ENCODE results near the gene NKD1. TPM values are rescaled to one million over a fixed set of nuclear protein-coding genes. Genes with fewer than 3 reads are reported as not detected.
A peak's percentile ranks its signal among the peaks of the same experiment; 100 is the strongest.

NKD1 gene
- total and polyA plus RNA-seq, 2 of the 8 experiments (the other 6 are each of a cell fraction or from before 2014, with no cell fraction given) = 0.70 to 4.5 TPM

- H2BK12ac ChIP-seq (ENCODE audit: low read depth, low read length) = 0 out of 2 replicates have a peak overlapping the region, but pooled peaks have one; percentile 14
- H3K4me1 ChIP-seq (replicated peaks in 1 of 4; ENCODE audit: control insufficient read depth in 3 of 4, insufficient read depth in 4 of 4, low read length in 3 of 4) = peaks cover 4 to 20% (median 8%) of the 10 kb centered on the region in 4 experiments; a peak in 6 of 7 replicates
- no peak overlapping the region for H2BK15ac ChIP-seq (ENCODE audit: low read length)
- CTCF ChIA-PET (ENCODE audit: partially characterized antibody) = interaction anchor here (0.9 to 11.1 kb wide), 7 partner anchors 9 to 59 kb away, joined by 4 to 100 read pairs (median 5); no protein-coding TSS in a partner anchor
- H3K4me3 ChIP-seq (ENCODE audit: extremely low read depth in 1 of 4, insufficient read depth in 2 of 4, low read depth in 3 of 4, low read length in 4 of 4) = no peak overlapping the region
- H3K9ac ChIP-seq (replicated peaks in 1 of 4; ENCODE audit: extremely low read depth in 1 of 4, low read depth in 3 of 4, low read length in 3 of 4) = no peak overlapping the region; a peak in 1 of 7 replicates
- H3K23ac ChIP-seq (ENCODE audit: insufficient read length) = no peak overlapping the region
- H4K5ac ChIP-seq (ENCODE audit: insufficient read length, low read depth, low read length) = no peak overlapping the region
- POLR2A ChIA-PET (ENCODE audit: partially characterized antibody) = interaction anchor here (1.5 kb wide), 1 partner anchor 19 kb away, joined by 5 read pairs; no protein-coding TSS in a partner anchor
- no peaks in the 10 kb centered on the region for H3K9me3 ChIP-seq (ENCODE audit: insufficient read depth in 2 of 2, low read depth in 1 of 2, low read length in 1 of 2)
- no peak overlapping the region for H2BK120ac ChIP-seq (replicated peaks; ENCODE audit: low read depth, low read length)
- no peak overlapping the region for H2AK5ac ChIP-seq (ENCODE audit: low read depth, low read length)
- H3K4ac ChIP-seq (replicated peaks; ENCODE audit: insufficient read length, low read depth, low read length) = no peak overlapping the region
- no peaks in the 10 kb centered on the region for H4K20me1 ChIP-seq (replicated peaks in 1 of 2; ENCODE audit: control insufficient read depth in 1 of 2, insufficient read depth in 2 of 2, low read length in 2 of 2)
- H3K18ac ChIP-seq (ENCODE audit: extremely low read depth, low read length) = no peak overlapping the region
- no peaks in the 10 kb centered on the region for H3K36me3 ChIP-seq (ENCODE audit: control insufficient read depth in 2 of 4, insufficient read depth in 4 of 4, low read length in 3 of 4)
- H3K27me3 ChIP-seq (replicated peaks in 1 of 4; ENCODE audit: control insufficient read depth in 3 of 4, extremely low read depth in 1 of 4, insufficient read depth in 3 of 4, low read length in 3 of 4) = peaks cover 0 to 1% (median 0%) of the 10 kb centered on the region in 4 experiments; a peak in 1 of 7 replicates
- DNase-seq (ENCODE audit: low read depth in 1 of 2, low spot score in 2 of 2) (no peak), FAIRE-seq (no peak)
- H3K79me2 ChIP-seq (ENCODE audit: control insufficient read depth in 1 of 2, insufficient read depth in 2 of 2, low read length in 2 of 2) = no peaks in the 10 kb centered on the region
- no peak overlapping the region for H3K14ac ChIP-seq (ENCODE audit: insufficient read length)
- no peak overlapping the region for H3K56ac ChIP-seq (replicated peaks; ENCODE audit: insufficient read length, low read depth, low read length)
- H4K91ac ChIP-seq (replicated peaks; ENCODE audit: insufficient read length, low read length) = no peak overlapping the region
- no peaks in the 10 kb centered on the region for H3K79me1 ChIP-seq (ENCODE audit: low read depth, low read length)
- H3K23me2 ChIP-seq (ENCODE audit: low read depth, low read length) = no peaks in the 10 kb centered on the region
- no peak overlapping the region for H2BK20ac ChIP-seq (ENCODE audit: low read length)
- no peak overlapping the region for H2BK5ac ChIP-seq (ENCODE audit: low read depth, low read length)
- 93% methylated on average over 10 of the region's 10 CpGs; no CpG with 5 or more reads in 1 of the 2 experiments for WGBS, 2 experiments (ENCODE audit: extremely low coverage in 1 of 2, insufficient coverage in 1 of 2, insufficient read length in 1 of 2, insufficient replicate concordance in 2 of 2, low coverage in 1 of 2, low lambda C conversion rate in 2 of 2, missing lambda C conversion rate in 1 of 2)
- no peak overlapping the region for H3K4me2 ChIP-seq (ENCODE audit: insufficient read depth in 1 of 2, low read depth in 2 of 2, low read length in 2 of 2)
- H3K27ac ChIP-seq (ENCODE audit: low read depth, low read length) = no peak overlapping the region
- no peak overlapping the region; the same call in 1 of the 2 replicates for H4K8ac ChIP-seq (ENCODE audit: extremely low read depth, insufficient read depth, low read length)
- no peak overlapping the region for H2AFZ ChIP-seq (ENCODE audit: low read length)
- TF ChIP-seq GABPA (IDR thresholded peaks at IDR 0.05; ENCODE audit: borderline replicate concordance, insufficient read depth, low read length) (no peak), BCL11A (IDR thresholded peaks at IDR 0.05; ENCODE audit: low read depth in 2 of 2, low read length in 2 of 2) (no peak), NRF1 (IDR thresholded peaks at IDR 0.05; ENCODE audit: low read depth, low read length) (no peak), ZNF274 (IDR thresholded peaks at IDR 0.05; ENCODE audit: borderline replicate concordance, extremely low read depth, low read length) (no peak), SIN3A (conservative IDR thresholded peaks at IDR 0.05 in 1 of 2, IDR thresholded peaks at IDR 0.05 in 1 of 2; ENCODE audit: low read depth in 1 of 2, low read length in 2 of 2) (no peak), MAFK (IDR thresholded peaks at IDR 0.05; ENCODE audit: low read depth, low read length) (no peak), PHF8 (conservative IDR thresholded peaks at IDR 0.05; ENCODE audit: low read depth, low read length) (no peak), SAP30 (IDR thresholded peaks at IDR 0.05; ENCODE audit: insufficient read depth, insufficient replicate concordance, low read length) (no peak)
- TF ChIP-seq, protein P1, sequence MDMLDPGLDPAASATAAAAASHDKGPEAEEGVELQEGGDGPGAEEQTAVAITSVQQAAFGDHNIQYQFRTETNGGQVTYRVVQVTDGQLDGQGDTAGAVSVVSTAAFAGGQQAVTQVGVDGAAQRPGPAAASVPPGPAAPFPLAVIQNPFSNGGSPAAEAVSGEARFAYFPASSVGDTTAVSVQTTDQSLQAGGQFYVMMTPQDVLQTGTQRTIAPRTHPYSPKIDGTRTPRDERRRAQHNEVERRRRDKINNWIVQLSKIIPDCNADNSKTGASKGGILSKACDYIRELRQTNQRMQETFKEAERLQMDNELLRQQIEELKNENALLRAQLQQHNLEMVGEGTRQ (IDR thresholded peaks at IDR 0.05; ENCODE audit: low read length) = no peak
Observed at GRCh38 chr16:50611995-50612848, 64.0 kb downstream of the NKD1 start.

Measured in H1 (cell line).